Suppressor macrophage treated with lipopolysaccharide for 1 hour (primary cell): Measurements from ENCODE around the gene RTN1.

ENCODE experiments used
- DNase-seq, 3 donors: peaks; one replicate each; pipeline ENCODE4 v3.0.0-alpha.2; 2020 to 2022

Gene RTN1

DNA sequence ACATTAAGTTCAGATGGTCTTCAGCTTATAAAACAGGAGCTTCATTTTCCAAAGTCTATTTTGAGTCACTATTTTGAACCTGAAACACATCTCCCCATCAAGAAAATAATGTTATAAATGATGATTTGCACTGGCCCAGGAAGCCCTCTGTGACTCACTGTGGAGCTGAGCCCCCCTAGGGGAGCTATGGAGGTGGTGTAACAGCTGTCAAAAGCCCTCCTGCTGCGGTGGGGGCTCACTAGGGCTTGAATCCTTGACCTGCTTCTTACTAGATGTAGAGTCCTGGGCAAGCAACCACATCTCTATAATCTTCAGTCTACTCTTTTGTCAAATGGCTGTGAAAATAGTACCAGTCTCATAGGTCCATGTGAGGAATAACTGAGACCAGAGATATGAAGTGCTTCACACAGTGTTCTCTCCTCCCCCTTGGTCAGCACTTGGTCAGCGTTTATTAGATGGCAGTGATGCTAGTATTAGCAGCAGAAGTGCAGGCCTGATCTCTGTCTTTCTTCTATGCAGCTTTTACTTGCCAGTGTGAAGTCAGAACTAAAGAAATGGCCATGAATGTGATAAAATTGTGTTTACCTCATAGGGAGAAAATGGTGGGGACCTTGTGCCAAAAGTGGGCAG is 83.4 kb downstream of the RTN1 start:
- no peak for DNase-seq

- no peak for DNase-seq
Observed at GRCh38 chr14:59785629-59786028, 84.9 kb downstream of the RTN1 start.

- no peak for DNase-seq
Observed at GRCh38 chr14:59782760-59783159, 87.8 kb downstream of the RTN1 start.

DNA sequence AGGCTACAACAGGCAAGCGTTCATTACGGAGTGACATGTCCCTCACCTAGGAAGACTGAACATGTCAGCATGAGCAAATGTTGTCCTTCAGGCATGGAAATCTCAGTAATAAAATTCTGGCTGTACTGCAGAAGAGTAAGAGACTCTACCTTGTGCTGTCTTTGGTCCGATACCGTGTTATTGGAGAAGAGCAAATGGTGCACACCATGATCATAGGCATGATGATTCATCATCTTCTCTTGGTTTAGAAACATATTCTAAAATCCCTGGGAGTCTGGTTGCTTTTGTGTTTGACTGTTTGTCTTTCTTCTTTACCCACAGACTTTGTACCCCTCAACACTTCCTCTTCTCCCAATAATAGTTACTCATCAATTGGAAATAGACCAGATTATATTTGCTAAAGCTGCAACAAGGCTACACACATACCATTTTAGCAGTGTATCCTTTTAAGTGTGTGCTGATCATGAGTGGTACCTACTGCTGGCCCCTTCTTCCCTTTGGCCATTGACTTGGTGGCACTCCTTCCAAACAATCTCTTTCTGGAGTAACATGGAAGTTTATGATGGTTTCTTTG is 93.5 kb downstream of the RTN1 start:
- peak in 1 of 3 donors; percentile 6 for DNase-seq

GRCh38 chr14:59776468-59776867 is 94.1 kb downstream of the RTN1 start:
- DNase-seq = peak in 1 of 3 donors; percentile 10

DNA sequence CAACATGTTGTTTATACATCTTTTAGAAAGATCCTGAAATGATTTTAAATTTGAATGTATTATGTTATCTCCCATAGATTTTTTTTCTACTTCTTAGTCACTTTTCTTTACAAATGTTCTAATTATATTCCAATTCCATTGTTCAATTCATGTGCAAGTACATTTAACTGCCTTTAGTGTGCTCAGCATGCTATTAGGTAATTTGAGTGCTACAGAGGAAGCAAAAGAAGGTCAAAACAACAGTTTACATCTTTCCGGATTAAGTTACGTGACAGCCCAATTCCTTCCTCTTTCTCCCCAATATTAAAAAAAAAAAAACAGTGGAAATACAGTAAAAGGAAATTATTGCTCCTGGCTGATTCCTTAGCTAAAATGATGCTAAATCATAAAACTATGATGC is 98.3 kb downstream of the RTN1 start:
- peak; percentile 11 to 33 (median 28) for DNase-seq

DNA sequence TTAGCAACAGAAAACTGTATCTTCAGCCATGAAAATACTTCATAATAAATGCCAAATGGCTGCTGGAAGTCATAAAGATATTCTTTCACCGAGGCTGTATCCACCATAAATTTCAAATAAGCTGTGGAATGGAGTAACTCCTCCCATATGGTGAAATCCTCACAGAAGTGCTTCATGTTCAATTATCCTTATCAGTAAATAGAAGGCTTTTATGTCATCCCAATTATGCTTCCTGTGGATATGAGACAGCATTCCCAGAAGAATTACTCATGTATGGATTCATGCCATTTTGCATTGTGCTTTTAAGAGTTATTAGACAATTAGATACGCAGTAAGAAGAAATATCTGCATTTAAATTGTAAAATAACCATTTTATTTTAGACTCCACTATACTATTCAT is 99.0 kb downstream of the RTN1 start:
- DNase-seq = no peak

GRCh38 chr14:59769586-59769985 is 101.0 kb downstream of the RTN1 start:
- DNase-seq = no peak

- DNase-seq = no peak
Observed at GRCh38 chr14:59768855-59769375, 101.7 kb downstream of the RTN1 start.

GRCh38 chr14:59761851-59762250 is 108.7 kb downstream of the RTN1 start:
- no peak for DNase-seq

GRCh38 chr14:59755409-59756135 is 115.0 kb downstream of the RTN1 start:
- DNase-seq = peak in 2 of 3 donors; percentile 17 to 20

GRCh38 chr14:59754256-59754655 is 116.3 kb downstream of the RTN1 start:
- DNase-seq = no peak

DNA sequence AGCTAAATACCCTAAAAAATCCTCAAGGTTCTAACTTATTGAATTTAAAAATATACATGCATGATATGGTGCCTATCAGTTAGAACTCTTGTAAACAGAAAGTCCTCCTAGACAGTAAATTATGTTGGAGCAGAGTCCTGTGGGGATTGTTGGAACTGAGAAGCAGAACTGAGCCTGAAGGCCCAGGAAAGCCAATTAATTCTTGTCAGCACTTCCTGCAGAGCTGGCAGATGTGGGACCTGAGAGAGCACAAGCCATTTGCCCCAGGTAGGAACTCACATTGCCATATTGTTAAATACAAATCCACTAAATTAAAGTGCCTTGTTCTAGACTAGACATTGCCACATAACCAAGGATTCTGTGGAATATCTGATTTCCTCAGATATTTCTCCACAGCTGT is 117.1 kb downstream of the RTN1 start:
- DNase-seq = no peak

DNA sequence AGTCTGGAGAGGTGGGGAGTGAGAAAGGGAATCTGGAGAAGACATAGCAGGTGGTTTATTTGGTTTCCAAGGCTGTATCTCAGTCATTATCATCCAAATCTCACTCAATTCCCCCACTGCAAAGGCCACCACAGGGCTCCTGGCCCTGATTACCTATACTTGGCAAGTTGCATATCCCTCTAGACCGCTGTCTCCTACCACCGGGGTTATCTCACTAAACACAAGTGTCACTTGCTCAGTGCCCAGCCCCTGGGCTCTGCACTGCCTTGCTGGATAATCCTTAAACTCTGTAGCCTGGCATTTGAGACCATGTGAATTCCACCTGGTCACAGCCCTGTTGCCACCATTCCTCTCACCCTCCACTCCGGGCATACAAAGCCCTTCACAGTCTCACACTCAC is 119.0 kb downstream of the RTN1 start:
- DNase-seq = no peak

- peak; percentile 57 to 65 (median 60) for DNase-seq
Observed at GRCh38 chr14:59739794-59740193, 130.8 kb downstream of the RTN1 start.

DNA sequence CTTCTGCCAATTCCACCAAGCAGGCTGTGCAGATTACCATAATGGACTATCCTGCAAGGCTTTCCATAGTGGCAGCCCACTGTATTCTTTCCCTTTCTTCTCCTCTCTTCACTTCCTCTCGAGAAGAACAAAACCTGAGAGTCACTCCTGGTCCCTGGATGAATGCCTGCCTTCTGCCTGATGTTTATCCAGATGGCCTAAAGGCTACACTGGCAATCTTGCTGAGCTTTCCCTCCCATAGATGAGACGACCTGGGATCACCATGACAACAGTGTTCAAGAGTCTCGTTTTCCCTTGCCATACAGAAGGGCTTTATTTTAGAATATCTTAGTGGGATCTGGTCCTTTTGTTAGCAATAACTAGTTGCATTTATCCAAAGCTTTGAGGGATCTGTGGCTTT is 142.3 kb downstream of the RTN1 start:
- no peak for DNase-seq

GRCh38 chr14:59727073-59727661 is 143.4 kb downstream of the RTN1 start:
- DNase-seq = no peak

GRCh38 chr14:59711080-59711479 is 159.5 kb downstream of the RTN1 start:
- DNase-seq = no peak

DNA sequence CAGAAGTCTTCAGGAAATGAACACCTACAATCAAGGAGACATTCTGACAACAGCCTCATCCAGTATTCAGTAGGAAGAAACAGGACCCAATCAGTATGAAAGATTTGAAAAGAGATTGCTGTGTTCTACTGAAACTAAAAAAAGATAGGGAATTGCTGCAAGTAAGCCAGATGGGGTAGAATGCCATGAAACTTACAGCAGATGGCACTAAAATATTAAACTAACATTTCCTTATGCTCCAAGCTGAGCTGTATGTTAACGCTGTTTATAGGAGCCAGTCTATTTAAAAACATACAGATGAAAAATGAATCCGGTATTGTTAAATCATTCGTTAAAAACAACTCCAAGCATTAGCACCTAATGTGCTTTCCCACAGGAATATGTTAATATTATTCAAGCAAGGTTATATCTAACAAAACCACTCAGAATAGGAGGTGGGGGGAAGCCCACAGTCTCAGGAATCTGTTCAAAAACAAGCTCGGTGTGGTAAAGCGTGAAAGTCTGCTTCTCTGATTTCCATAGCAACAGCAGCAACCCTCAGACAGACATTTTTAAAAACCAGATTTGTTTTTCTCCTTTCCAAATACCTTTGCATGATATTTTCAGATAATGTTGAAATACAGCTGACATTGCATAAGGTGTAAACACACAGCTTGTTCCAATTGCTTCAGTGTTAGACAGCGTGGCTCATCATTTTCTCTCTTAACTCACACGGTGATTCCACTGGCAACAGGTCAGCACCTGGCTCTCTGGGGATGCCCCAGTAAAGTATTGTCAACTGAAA is 162.6 kb downstream of the RTN1 start:
- no peak for DNase-seq

GRCh38 chr14:59705866-59706265 is 164.7 kb downstream of the RTN1 start:
- DNase-seq = no peak

GRCh38 chr14:59705245-59705644 is 165.3 kb downstream of the RTN1 start:
- DNase-seq = no peak

DNA sequence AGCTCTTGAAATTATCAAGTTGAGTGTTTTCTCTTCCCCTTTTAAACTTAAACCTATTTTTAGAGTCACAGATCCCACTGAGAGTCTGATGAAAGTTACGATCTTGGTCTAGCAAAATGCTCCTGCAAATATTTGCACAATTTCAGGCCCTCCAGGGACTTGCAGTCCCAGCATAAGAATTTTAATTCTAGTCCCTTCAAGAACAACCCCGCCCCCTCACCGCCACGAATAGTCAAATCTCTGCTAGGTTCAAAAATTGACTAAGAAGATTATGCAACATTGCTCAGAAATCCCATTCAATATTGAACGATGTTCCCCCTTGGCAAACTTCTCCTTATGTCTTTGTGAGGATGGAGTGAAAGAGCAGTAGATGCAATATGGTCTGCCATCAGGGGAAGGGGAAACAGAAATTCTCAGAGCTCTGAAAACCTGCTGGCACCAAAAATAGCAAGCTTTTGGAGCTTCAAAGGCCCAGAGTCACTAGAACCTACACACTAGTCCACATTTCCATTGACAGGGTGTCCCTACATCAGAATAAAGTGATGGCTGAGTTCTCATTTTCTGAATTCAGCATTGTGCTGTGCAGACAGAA is 166.4 kb downstream of the RTN1 start:
- peak in 2 of 3 donors; percentile 25 to 47 for DNase-seq
